IMR-90 (cell line): Measurements from ENCODE around the gene PLXND1. TPM values are rescaled to one million over a fixed set of nuclear protein-coding genes. Genes with fewer than 3 reads are reported as not detected.

Experiments
- ATAC-seq: fragments of 200-7000 bp; cut with Tn5 transposase; 2 replicates; pipeline ENCODE4 v1.9.1; 2020; ENCODE audit warnings: low read depth, mild to moderate bottlenecking, moderate library complexity
- BruUV-seq: library from RNA; stranded (reverse); fragments of 400-500 nt; replicated peaks from 2 replicates; lab custom pipeline; 2021; lab: Mats Ljungman, UMichigan
- CTCF ChIA-PET: fragments of 300-600 bp; formaldehyde crosslinking; extraction: SDS; loops from one replicate; lab custom pipeline; 2021; ENCODE audit warnings: antibody characterized with exemption; lab: Yijun Ruan, JAX
- POLR2A ChIA-PET: fragments of 300-600 bp; sonication (Branson Sonifier 250); formaldehyde crosslinking; loops from one replicate; lab custom pipeline; 2022; ENCODE audit warnings: antibody characterized with exemption; ENCODE audit not compliant: unreplicated experiment; lab: Charles Lee
- DNase-seq: peaks from one replicate; pipeline ENCODE4 v3.0.0; 2013
- H2AFZ ChIP-seq: replicated peaks from 2 replicates; pipeline ENCODE3; 2013; ENCODE audit warnings: low read length, mild to moderate bottlenecking; ENCODE audit not compliant: poor library complexity
- H2AK5ac ChIP-seq: 2 replicates; pipeline ENCODE4 v1.6.1; 2013; ENCODE audit warnings: low read depth, low read length, inconsistent platforms
- H2AK9ac ChIP-seq: replicated peaks from 2 replicates; pipeline ENCODE3; 2013; ENCODE audit warnings: mild to moderate bottlenecking, low read depth, low read length, moderate library complexity; ENCODE audit not compliant: poor library complexity
- H2BK120ac ChIP-seq: 2 replicates; pipeline ENCODE4 v1.6.1; 2013; ENCODE audit warnings: low read depth, low read length, inconsistent platforms
- H2BK15ac ChIP-seq: 3 replicates; pipeline ENCODE4 v1.6.1; 2013; ENCODE audit warnings: low read depth, low read length, inconsistent platforms
- H2BK20ac ChIP-seq: 2 replicates; pipeline ENCODE4 v1.6.1; 2013; ENCODE audit warnings: low read depth, mild to moderate bottlenecking, inconsistent platforms, low read length, moderate library complexity
- H2BK5ac ChIP-seq: 2 replicates; pipeline ENCODE4 v1.6.1; 2013; ENCODE audit warnings: mild to moderate bottlenecking, low read depth, low read length, inconsistent platforms; ENCODE audit not compliant: poor library complexity, severe bottlenecking
- H3K14ac ChIP-seq: replicated peaks from 2 replicates; pipeline ENCODE4 v1.6.1; 2013; ENCODE audit warnings: low read depth, low read length, inconsistent platforms
- H3K18ac ChIP-seq: 2 replicates; pipeline ENCODE4 v1.6.1; 2013; ENCODE audit warnings: low read depth, low read length, control low read depth
- H3K23ac ChIP-seq: 2 replicates; pipeline ENCODE4 v1.6.1; 2013; ENCODE audit warnings: low read depth, low read length, inconsistent platforms
- H3K27ac ChIP-seq: 2 replicates; pipeline ENCODE4 v1.5.1; 2013; ENCODE audit warnings: mild to moderate bottlenecking, control low read depth, low read length; ENCODE audit not compliant: insufficient read depth
- H3K27me3 ChIP-seq: 2 replicates; pipeline ENCODE4 v1.6.1; 2013; ENCODE audit warnings: low read length; ENCODE audit not compliant: control insufficient read depth, insufficient read depth
- H3K36me3 ChIP-seq: 2 replicates; pipeline ENCODE4 v1.6.1; 2013; ENCODE audit warnings: low read length, mixed read lengths; ENCODE audit not compliant: control insufficient read depth, insufficient read depth
- H3K4ac ChIP-seq: 2 replicates; pipeline ENCODE4 v1.6.1; 2013; ENCODE audit warnings: low read depth, low read length, inconsistent platforms
- H3K4me1 ChIP-seq: 2 replicates; pipeline ENCODE4 v1.6.1; 2013; ENCODE audit warnings: low read length, mixed read lengths; ENCODE audit not compliant: control insufficient read depth, insufficient read depth
- H3K4me2 ChIP-seq: 2 replicates; pipeline ENCODE4 v1.6.1; 2013; ENCODE audit warnings: low read depth, mild to moderate bottlenecking, control low read depth, low read length, moderate library complexity
- H3K4me3 ChIP-seq: 2 replicates; pipeline ENCODE4 v1.5.1; 2013; ENCODE audit warnings: low read depth, mild to moderate bottlenecking, control low read depth, low read length, moderate library complexity; ENCODE audit not compliant: insufficient read depth
- H3K56ac ChIP-seq: 2 replicates; pipeline ENCODE4 v1.6.1; 2013; ENCODE audit warnings: low read length, inconsistent platforms; ENCODE audit not compliant: insufficient read depth; ENCODE audit errors: extremely low read depth
- H3K79me1 ChIP-seq, 2 experiments: 2 replicates each; pipeline ENCODE4 v1.6.1; 2013; ENCODE audit warnings: low read length in 2 of 2, inconsistent platforms in 1 of 2, low read depth in 1 of 2
- H3K9ac ChIP-seq: 2 replicates; pipeline ENCODE4 v1.6.1; 2013; ENCODE audit warnings: low read depth, low read length, control low read depth
- H3K9me1 ChIP-seq: 2 replicates; pipeline ENCODE4 v1.6.1; 2013; ENCODE audit warnings: low read length, inconsistent platforms; ENCODE audit not compliant: insufficient read depth
- H3K9me3 ChIP-seq: 2 replicates; pipeline ENCODE4 v1.6.1; 2013; ENCODE audit warnings: low read length; ENCODE audit not compliant: control insufficient read depth, insufficient read depth
- H4K20me1 ChIP-seq: 2 replicates; pipeline ENCODE4 v1.6.1; 2013; ENCODE audit warnings: low read length, inconsistent platforms; ENCODE audit not compliant: insufficient read depth
- H4K5ac ChIP-seq: 2 replicates; pipeline ENCODE4 v1.6.1; 2013; ENCODE audit warnings: mild to moderate bottlenecking, low read depth, low read length, control low read depth
- H4K8ac ChIP-seq, 2 experiments: 2 replicates each; pipeline ENCODE4 v1.6.1; 2013; ENCODE audit warnings: low read depth in 2 of 2, low read length in 2 of 2, control low read depth in 1 of 2, inconsistent platforms in 1 of 2
- H4K91ac ChIP-seq: 2 replicates; pipeline ENCODE4 v1.6.1; 2013; ENCODE audit warnings: low read depth, low read length, inconsistent platforms; ENCODE audit not compliant: insufficient read depth
- CEBPB ChIP-seq: IDR thresholded peaks from 2 replicates; pipeline ENCODE4 v1.6.1; 2012; ENCODE audit warnings: low read depth, low read length, improper control_type of control experiment
- USF2 ChIP-seq: fragments of 150-350 bp; IDR thresholded peaks from 2 replicates; pipeline ENCODE4 v1.6.1; 2017; ENCODE audit warnings: mild to moderate bottlenecking, antibody characterized with exemption, low read length, low read depth
- WGBS, 2 experiments: methylation state at CpG; one replicate each; pipeline versions ENCODE4 v1.1.5 to v1.1.7; 2013; ENCODE audit warnings: missing lambda C conversion rate in 2 of 2; ENCODE audit not compliant: insufficient read length in 1 of 2; ENCODE audit errors: extremely low coverage in 2 of 2; 5-methylcytosine and 5-hydroxymethylcytosine counted together
- dilution Hi-C: fragments of 300-500 bp; cut with HindIII; formaldehyde crosslinking; loops from one replicate; pipeline ENCODE4 v1.14.3; 2018; ENCODE audit warnings: low sequenced_read_pairs; ENCODE audit not compliant: unreplicated experiment
- in situ Hi-C: fragments of 300-500 bp; cut with MboI; formaldehyde crosslinking; loops from 3 replicates; pipeline ENCODE4 v1.14.3; 2019; ENCODE audit warnings: low sequenced_read_pairs, inconsistent platforms, mixed read lengths
- intact Hi-C: fragments of 100-400 bp; cut with micrococcal nuclease; formaldehyde crosslinking; loops from 2 replicates; pipeline ENCODE4 v1.10.0; 2022
- polyA plus RNA-seq, 3 experiments: library from polyadenylated mRNA; depleted of rRNA; stranded (reverse); fragments of >200 nt; gene quantifications; 2 replicates each; pipeline ENCODE4 v1.2.3, GENCODE V29; 2012; ENCODE audit warnings: low replicate concordance in 1 of 3
- total RNA-seq: library from RNA; depleted of rRNA; stranded (reverse); fragments of >200 nt; gene quantifications from 2 replicates; pipeline ENCODE4 v1.2.3, GENCODE V29; 2012

PLXND1 gene
- total and polyA plus RNA-seq, 2 of the 4 experiments (the other 2 are of a cell fraction): 19.2 to 67.1 TPM

GRCh38 chr3:129616713-129617112 lies 10.2 kb upstream of the PLXND1 start:
- Histone ChIP-seq H2BK120ac (0 out of 2 replicates have a peak overlapping the region, but pooled peaks have one; percentile 4), H3K4me1 (peaks cover 9% of the 10 kb centered on the region), H3K36me3 (no peaks in the 10 kb centered on the region), H2BK15ac (no peak overlapping the region), H4K8ac (0 out of 4 replicates have a peak overlapping the region, but pooled peaks of 1 of the 2 experiments have one; percentile 10), H4K91ac (no peak overlapping the region), H3K9me3 (no peaks in the 10 kb centered on the region), H2BK20ac (no peak overlapping the region), H3K27me3 (no peaks in the 10 kb centered on the region), H3K9ac (no peak overlapping the region), H2AFZ (peak overlapping the region; percentile 43), H4K5ac (no peak overlapping the region), H3K4me3 (no peak overlapping the region), H3K9me1 (peaks cover 12% of the 10 kb centered on the region), H3K4ac (peak overlapping the region; percentile 45; the same call in 1 of the 2 replicates), H3K56ac (no peak overlapping the region), H3K4me2 (no peak overlapping the region), H3K14ac (no peak overlapping the region), H3K18ac (no peak overlapping the region), H4K20me1 (no peaks in the 10 kb centered on the region), H2AK5ac (peak overlapping the region; percentile 48), H3K27ac (no peak overlapping the region), H2BK5ac (no peak overlapping the region), H2AK9ac (peak overlapping the region; percentile 81), H3K23ac (no peak overlapping the region), H3K79me1 (no peaks in the 10 kb centered on the region; a peak in 1 of 4 replicates)
- no peak for ATAC-seq
- in situ Hi-C loops (loop anchor here (25.0 kb wide), 1 partner anchor 229 kb away; no protein-coding TSS in a partner anchor), intact Hi-C loops (no loop called here), dilution Hi-C loops (no loop called here)
- peak; percentile 83 for DNase-seq
- BruUV-seq: no TSS peak
- TF ChIP-seq CEBPB (peak; percentile 50; the same call in 1 of the 2 replicates), USF2 (no peak)
- POLR2A ChIA-PET: no interaction called here
- CTCF ChIA-PET: no interaction called here
- 100% methylated on average over 1 of the region's 5 CpGs; no CpG with 5 or more reads in 1 of the 2 experiments for WGBS, 2 experiments
